Measurements from ENCODE around the gene GAB3.
"Not testable (repeated sequence)": the region's sequence is repeated elsewhere in the genome, so short reads cannot be mapped to it uniquely, and the experiment has no call there.

GAB3 gene

GRCh38 chrX:154660541-154660940, 90.3 kb downstream of the GAB3 start:
- intact Hi-C loops (cut with DNase I) = no loop called here
- DNase-seq = no peak

GRCh38 chrX:154658957-154659356, 91.9 kb downstream of the GAB3 start:
- intact Hi-C loops (cut with DNase I) = no loop called here
- no peak for DNase-seq

- no peak for DNase-seq
- intact Hi-C loops (cut with DNase I) = no loop called here
These were observed 92.7 kb downstream of the GAB3 start for GRCh38 chrX:154658187-154658586.

- DNase-seq = no peak
- intact Hi-C loops (cut with DNase I) = no loop called here
These were observed 93.6 kb downstream of the GAB3 start for GRCh38 chrX:154657226-154657805.

GRCh38 chrX:154655786-154656185, 95.1 kb downstream of the GAB3 start:
- no peak for DNase-seq
- intact Hi-C loops (cut with DNase I) = no loop called here

- DNase-seq = no peak
These were observed 95.5 kb downstream of the GAB3 start for GRCh38 chrX:154655346-154655745.

GRCh38 chrX:154654925-154655324, 96.0 kb downstream of the GAB3 start:
- intact Hi-C loops (cut with DNase I) = no loop called here
- DNase-seq = no peak

More at GRCh38 chrX:154655346-154655745, 95.5 kb downstream of the GAB3 start:
- intact Hi-C loops (cut with DNase I) = no loop called here

GRCh38 chrX:154654372-154654771, 96.5 kb downstream of the GAB3 start:
- no peak for DNase-seq
- intact Hi-C loops (cut with DNase I) = no loop called here

GRCh38 chrX:154653413-154653812, 97.5 kb downstream of the GAB3 start, which contains the start of gene CTAG2:
Gene CTAG2, minus strand, starts transcription at chrX:154653579. Its CDS starts 64 bp downstream, at chrX:154653515.
- DNase-seq; intact Hi-C loops (cut with DNase I): not testable (repeated sequence)

DNA sequence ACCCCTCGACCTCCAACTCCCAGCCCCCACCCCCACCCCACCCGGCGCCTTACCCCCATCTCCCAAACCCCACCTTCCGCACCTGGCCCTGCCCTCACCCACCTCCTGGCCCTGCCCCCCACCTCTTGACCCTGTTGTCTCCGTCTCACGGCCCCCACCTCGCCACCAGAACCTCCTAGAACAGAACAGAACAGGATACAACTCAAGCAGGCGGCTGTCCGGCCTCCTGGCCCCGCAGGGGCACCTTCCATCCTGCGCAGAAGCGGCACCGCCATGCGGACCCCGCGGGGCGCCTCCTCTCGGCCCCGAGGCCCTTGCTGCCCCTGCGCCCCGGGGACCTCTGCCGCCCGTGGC, 97.9 kb downstream of the GAB3 start:
- intact Hi-C loops (cut with DNase I) = no loop called here

DNA sequence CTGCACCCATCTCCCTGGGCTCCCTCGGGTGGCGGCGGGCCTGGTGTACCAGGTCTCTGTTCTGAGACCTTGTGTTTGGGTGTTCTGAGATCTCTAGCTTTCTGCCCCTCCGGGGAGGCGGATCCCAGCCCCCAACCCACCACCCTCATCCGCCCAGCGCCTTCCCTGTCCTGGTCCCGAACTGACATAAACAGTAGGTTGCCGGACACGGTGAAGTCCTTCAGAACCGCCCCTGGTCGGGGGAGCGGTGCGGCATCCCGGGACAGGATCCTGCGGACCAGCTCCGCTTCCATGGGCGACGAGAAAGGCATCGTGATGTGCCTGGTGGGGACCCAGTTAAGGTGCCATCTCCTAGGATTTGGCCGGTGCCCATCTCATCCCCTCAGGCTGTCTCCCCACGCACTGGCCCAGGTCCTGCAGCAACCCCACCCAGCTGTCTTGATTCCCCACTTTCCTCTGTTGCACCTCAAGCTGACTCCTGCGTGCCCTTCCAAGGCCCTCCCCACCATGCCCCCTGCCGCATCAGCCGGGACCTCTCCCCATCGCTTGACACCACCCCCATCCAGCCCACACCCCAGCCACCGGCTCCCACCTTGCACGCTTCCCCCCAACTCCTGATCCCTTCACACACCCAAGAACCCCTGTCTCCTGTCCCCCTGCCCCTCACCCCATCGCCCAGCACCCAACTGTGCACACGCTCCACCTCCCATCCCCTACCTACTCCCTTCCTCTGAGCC, 98.4 kb downstream of the GAB3 start:
- no peak for DNase-seq
- intact Hi-C loops (cut with DNase I) = no loop called here

More for the DNA sequence above, 97.9 kb downstream of the GAB3 start:
- DNase-seq = no peak

DNA sequence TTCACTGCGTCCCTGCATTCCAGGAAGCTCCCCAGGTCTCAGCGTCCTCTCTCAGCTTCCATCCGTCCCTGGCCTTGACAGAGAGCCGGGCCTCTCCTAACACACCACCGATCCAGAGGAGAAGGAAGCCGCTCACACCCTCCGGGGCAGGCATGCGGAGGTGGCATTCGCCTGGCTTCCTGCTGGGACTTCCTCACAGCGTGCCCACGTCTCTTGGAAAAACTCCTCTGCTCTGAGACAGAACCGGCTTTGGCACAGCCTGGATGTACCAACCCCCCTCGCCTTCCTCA, 100.7 kb downstream of the GAB3 start:
- intact Hi-C loops (cut with DNase I) = no loop called here
- DNase-seq = peak in 5 of 10 donors; percentile 30 to 90 (median 84)

DNA sequence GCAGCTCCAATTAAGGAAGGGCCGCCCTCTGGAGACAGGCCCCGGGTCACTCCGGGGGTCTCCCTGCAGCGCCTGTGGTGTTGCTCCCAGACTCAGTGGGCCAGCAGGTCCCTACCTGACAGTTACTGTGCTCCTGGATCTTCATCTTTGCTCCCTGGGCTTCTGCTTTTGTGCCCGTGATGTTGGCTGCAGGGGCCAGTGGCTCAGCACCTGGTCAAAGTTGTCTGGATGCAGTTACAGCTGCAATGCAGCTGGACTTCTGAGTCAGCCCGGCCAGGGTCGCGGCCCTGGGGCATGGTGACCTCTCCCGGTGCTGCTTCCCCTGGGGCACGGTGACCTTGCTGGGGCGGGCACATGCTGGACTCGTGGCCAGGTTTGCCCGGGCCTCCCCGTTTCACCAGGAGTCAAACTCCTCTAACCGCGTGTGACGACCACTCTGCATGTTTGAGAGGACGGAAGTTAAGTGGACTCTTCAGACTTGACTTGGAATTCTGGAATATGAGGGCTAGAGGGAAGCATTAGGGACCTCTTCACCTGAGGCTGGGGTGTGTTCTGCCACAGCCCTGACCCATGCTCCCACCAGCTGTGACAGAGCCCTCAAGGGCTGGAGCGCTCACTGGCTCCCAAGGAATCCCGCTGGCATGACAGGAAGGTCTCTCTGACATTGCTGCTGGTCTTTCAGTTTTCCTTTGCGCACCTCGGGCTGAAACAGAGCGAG, 101.2 kb downstream of the GAB3 start:
- DNase-seq = peak in 2 of 10 donors; percentile 77 to 81
- intact Hi-C loops (cut with DNase I) = no loop called here

- intact Hi-C loops (cut with DNase I) = no loop called here
- DNase-seq = no peak
These were observed 101.9 kb downstream of the GAB3 start for GRCh38 chrX:154648931-154649330.

- DNase-seq; intact Hi-C loops (cut with DNase I): not testable (repeated sequence)
These were observed 105.0 kb downstream of the GAB3 start for GRCh38 chrX:154645745-154646378.

- DNase-seq; intact Hi-C loops (cut with DNase I): not testable (repeated sequence)
These were observed 107.2 kb downstream of the GAB3 start for GRCh38 chrX:154643708-154644107.

- DNase-seq; intact Hi-C loops (cut with DNase I): not testable (repeated sequence)
These were observed 109.1 kb downstream of the GAB3 start for GRCh38 chrX:154641740-154642139.

DNA sequence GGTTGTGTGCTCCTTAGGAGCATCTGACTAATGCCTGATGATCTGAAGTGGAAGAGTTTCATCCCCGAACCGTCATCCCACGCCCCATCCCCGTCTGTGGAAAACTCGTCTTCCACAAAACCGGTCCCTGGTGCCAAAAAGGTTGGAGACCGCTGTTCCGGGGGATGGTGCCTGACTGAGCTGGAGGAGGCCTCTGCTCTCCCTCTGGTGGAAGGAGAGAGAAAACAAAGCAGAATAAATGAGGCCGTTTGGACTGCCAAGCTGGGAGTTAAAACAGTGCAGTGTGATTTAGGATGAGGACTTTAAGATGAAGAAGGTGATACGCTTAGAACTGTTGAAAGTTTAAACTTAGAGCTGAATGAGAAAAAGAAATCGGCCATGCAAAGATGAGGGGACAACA, 117.2 kb downstream of the GAB3 start:
- intact Hi-C loops (cut with DNase I); DNase-seq: not testable (repeated sequence)

DNA sequence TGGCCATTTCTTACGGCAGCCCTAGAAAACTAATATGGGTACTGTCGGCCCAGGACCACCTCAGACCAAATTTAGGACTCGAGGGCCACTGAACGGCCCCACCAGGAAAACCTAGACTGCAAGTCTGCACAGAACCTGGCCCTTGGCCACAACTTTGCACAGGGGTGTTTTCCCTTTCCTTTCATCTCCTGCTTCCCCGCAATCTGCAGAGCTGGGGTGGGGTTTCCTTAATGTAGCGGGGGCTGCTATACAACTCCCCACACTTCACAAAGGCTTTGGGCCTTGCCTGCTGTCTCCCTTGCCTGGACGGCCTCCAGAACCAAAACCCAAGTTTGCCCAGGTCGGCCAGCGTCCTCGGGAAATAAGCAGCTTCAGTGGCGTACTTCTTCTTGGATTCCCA, 119.9 kb downstream of the GAB3 start:
- DNase-seq; intact Hi-C loops (cut with DNase I): not testable (repeated sequence)

DNA sequence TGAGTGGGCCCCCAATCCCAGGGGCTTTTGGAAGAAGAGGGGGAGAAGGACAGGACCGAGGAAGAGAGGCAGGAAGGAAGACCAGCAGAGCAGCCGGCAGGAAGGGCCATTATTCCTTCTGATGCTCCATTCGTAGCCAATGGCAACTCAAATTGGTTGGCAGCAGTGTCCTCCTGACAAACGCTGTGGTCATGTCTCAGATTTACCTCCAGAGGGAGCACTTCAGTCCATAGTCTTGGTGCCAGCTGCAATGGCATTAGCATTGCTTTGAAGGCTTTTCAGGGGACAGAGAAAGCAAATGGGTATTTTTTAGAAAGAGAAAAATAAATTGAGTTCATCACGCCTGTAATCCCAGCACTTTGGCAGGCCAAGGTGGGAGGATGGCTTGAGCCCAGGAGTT, 121.9 kb downstream of the GAB3 start:
- intact Hi-C loops (cut with DNase I); DNase-seq: not testable (repeated sequence)

All from posterior cingulate gyrus (tissue), 11 donors.